IPS-20b (cell line): Measurements from ENCODE around the gene GNB1L.

ENCODE experiments used
- H3K27ac ChIP-seq: one replicate; pipeline ENCODE4 v1.5.1; 2013; ENCODE audit warnings: low read length
- H3K27me3 ChIP-seq: 2 replicates; pipeline ENCODE4 v1.6.1; 2013; ENCODE audit warnings: mild to moderate bottlenecking, low read length, inconsistent platforms; ENCODE audit not compliant: insufficient read depth
- H3K36me3 ChIP-seq: 2 replicates; pipeline ENCODE4 v1.6.1; 2013; ENCODE audit warnings: low read depth, mild to moderate bottlenecking, inconsistent platforms, low read length, moderate library complexity; ENCODE audit not compliant: insufficient read depth
- H3K4me1 ChIP-seq: 2 replicates; pipeline ENCODE4 v1.6.1; 2013; ENCODE audit warnings: mild to moderate bottlenecking, control low read depth, inconsistent platforms, low read length, moderate library complexity; ENCODE audit not compliant: insufficient read depth
- H3K4me3 ChIP-seq: 2 replicates; pipeline ENCODE4 v1.5.1; 2013; ENCODE audit warnings: mild to moderate bottlenecking, low read length, inconsistent platforms
- H3K9ac ChIP-seq: 2 replicates; pipeline ENCODE4 v1.6.1; 2013; ENCODE audit warnings: low read depth, mild to moderate bottlenecking, inconsistent platforms, low read length, moderate library complexity
- H3K9me3 ChIP-seq: 2 replicates; pipeline ENCODE4 v1.6.1; 2013; ENCODE audit warnings: mild to moderate bottlenecking, low read depth, low read length, inconsistent platforms; ENCODE audit not compliant: insufficient read depth

Gene GNB1L

GRCh38 chr22:19811811-19812771 is 42.6 kb downstream of the GNB1L start:
- no peaks in the 10 kb centered on the region for H3K36me3 ChIP-seq
- no peaks in the 10 kb centered on the region for H3K27me3 ChIP-seq
- no peaks in the 10 kb centered on the region for H3K4me1 ChIP-seq
- no peak overlapping the region for H3K27ac ChIP-seq
- H3K9ac ChIP-seq, result no peak overlapping the region
- no peak overlapping the region for H3K4me3 ChIP-seq
- no peaks in the 10 kb centered on the region for H3K9me3 ChIP-seq

DNA sequence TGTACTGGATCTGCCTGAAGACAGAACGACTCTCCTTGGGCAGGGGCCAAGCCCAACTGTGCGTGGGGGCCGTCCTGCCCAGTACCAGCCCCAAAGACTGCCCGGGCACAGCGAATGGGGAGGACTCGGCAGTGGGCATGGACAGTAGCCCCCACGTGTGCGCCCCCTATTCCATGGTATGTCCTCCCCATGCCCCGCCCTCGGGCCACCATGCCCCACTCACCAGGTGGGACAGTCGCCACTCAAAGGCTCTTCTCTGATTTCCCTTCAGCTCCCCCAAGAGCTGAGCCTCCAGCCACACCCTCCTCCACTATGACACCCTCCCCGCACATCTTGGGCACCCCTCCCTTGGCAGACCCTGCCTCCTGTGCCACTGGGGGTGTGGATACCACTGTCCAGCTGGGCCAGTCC is 43.5 kb downstream of the GNB1L start:
- Histone ChIP-seq H3K36me3 (no peaks in the 10 kb centered on the region), H3K27ac (no peak overlapping the region), H3K4me3 (no peak overlapping the region), H3K9me3 (no peaks in the 10 kb centered on the region), H3K9ac (no peak overlapping the region), H3K4me1 (no peaks in the 10 kb centered on the region), H3K27me3 (no peaks in the 10 kb centered on the region)

DNA sequence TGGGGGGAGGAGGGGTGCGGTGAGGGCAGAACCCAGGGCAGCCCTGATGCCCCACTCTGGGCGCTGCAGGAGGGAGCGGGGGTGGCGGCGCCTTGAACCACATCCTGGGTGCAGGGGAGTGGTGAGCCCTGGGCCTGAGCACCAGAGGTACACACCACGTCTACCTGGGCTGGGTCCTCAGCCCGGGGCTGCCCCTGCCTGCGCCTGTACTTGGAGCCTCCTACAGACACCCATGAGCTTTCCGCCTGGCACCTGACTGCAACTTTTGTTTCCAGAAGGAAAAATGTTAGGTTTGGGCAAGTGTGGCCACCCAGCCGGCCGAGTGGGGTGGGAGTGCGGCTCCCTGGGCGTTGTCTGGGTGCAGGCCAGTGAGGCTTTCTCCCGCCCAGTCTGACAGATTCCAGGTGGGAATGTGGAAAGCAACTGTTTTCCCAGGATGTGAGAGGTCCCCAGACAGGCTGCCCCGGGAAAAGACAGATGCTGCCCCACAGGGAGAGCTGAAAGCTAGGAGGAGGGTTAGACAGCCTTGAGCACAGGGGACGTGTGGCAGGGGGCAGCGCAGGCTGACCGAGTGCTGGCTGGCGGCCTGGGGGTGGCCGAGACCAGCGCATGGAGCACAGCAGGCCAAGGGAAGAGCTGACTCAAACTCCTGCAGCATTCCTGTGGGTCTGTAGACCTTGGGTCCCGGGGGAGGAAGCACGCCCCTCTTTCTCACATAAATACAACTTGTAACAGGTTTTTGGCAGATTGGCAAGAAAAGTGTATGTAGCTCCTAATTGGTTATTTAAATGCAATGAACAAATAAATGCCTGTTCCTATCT is 44.1 kb downstream of the GNB1L start:
- H3K27ac ChIP-seq, result no peak overlapping the region
- no peak overlapping the region for H3K4me3 ChIP-seq
- H3K27me3 ChIP-seq, result no peaks in the 10 kb centered on the region
- H3K36me3 ChIP-seq, result no peaks in the 10 kb centered on the region
- no peaks in the 10 kb centered on the region for H3K9me3 ChIP-seq
- H3K4me1 ChIP-seq, result no peaks in the 10 kb centered on the region
- no peak overlapping the region for H3K9ac ChIP-seq

GRCh38 chr22:19809741-19810140 is 44.9 kb downstream of the GNB1L start:
- H3K4me1 ChIP-seq, result no peaks in the 10 kb centered on the region
- H3K9ac ChIP-seq, result no peak overlapping the region
- no peaks in the 10 kb centered on the region for H3K27me3 ChIP-seq
- no peak overlapping the region for H3K27ac ChIP-seq
- H3K9me3 ChIP-seq, result no peaks in the 10 kb centered on the region
- no peaks in the 10 kb centered on the region for H3K36me3 ChIP-seq
- H3K4me3 ChIP-seq, result no peak overlapping the region

DNA sequence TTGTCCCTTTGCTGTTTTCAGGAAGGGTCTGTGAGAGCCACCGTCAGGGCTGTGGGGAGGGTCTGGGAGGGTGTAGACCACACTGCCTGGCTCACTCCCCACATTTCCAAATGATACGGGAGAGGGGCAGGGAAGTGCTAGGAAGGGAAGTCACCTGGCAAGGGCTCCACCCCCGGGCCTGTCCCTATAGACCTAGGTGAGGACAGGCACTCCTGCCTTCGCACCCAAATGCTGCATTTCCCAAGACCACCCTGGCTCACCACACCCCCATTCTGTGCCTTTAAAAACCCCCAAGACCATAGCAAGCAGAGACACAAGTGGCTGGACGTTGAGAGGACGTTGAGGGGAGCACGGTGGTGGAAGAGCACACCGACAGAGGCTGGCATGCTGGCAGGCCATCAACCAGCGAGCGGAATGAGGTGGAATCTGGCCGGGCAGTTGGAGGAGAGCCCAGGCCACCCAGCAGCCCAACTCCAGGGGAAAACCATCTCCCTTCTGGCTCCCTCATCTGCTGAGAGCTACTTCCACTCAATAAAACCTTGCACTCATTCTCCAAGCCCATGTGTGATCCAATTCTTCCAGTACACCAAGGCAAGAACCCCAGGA is 45.7 kb downstream of the GNB1L start:
- Histone ChIP-seq H3K4me1 (no peaks in the 10 kb centered on the region), H3K9me3 (no peaks in the 10 kb centered on the region), H3K27me3 (no peaks in the 10 kb centered on the region), H3K27ac (no peak overlapping the region), H3K4me3 (no peak overlapping the region), H3K9ac (no peak overlapping the region), H3K36me3 (no peaks in the 10 kb centered on the region)

DNA sequence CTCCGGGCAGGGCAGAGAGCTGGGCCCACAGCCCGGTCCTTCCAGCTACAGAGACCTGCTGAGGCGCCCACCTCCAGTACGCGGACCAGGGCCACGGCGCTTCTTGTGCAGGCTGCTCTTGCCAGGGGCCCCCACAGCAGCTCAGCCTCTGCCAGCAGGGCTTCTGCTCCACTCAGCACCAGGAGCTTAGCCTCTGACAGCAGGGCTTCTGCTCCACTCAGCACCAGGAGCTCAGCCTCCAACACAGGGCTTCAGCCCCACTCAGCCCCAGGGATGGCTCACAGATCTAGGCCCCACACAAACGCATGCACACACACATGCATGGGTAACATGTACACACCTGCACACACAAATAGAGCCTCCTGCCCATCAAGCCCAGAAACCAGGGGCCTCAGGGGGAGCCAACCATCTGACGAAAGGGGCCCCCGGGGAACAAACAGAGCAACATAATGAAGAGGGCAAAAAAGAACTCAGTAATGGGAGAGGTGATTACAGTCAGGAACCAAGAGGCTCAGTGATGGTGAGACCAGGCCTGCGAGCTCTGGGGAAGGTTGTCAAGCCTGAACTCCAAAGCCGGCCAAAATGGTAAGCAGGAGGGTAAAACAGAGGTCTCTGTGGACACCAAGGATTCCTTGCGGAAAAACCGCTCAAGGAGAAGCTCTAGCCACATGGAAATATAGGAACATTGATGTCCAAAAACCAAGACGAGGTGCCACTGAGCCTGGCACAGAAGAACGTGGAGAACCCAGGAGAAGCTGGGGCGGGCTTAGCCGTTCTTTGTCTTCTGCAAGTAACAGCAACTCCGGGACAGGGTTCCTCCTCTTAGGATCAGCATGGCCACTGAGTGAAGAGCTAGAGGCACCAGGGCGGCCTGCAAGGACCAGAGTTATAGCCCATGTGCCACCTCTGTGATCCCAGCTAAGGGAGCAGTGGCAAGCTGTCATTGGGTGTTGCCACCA is 46.5 kb downstream of the GNB1L start:
- no peak overlapping the region for H3K4me3 ChIP-seq
- no peak overlapping the region for H3K27ac ChIP-seq
- no peaks in the 10 kb centered on the region for H3K9me3 ChIP-seq
- H3K9ac ChIP-seq, result no peak overlapping the region
- H3K4me1 ChIP-seq, result no peaks in the 10 kb centered on the region
- no peaks in the 10 kb centered on the region for H3K36me3 ChIP-seq
- no peaks in the 10 kb centered on the region for H3K27me3 ChIP-seq

- Histone ChIP-seq H3K27ac (no peak overlapping the region), H3K4me3 (no peak overlapping the region), H3K9me3 (no peaks in the 10 kb centered on the region), H3K27me3 (no peaks in the 10 kb centered on the region), H3K9ac (no peak overlapping the region), H3K36me3 (no peaks in the 10 kb centered on the region), H3K4me1 (no peaks in the 10 kb centered on the region)
Observed at GRCh38 chr22:19807161-19807913, 47.3 kb downstream of the GNB1L start.

GRCh38 chr22:19806213-19807160 is 48.2 kb downstream of the GNB1L start:
- Histone ChIP-seq H3K4me1 (no peaks in the 10 kb centered on the region), H3K9ac (no peak overlapping the region), H3K27me3 (no peaks in the 10 kb centered on the region), H3K9me3 (no peaks in the 10 kb centered on the region), H3K4me3 (no peak overlapping the region), H3K36me3 (no peaks in the 10 kb centered on the region), H3K27ac (no peak overlapping the region)

- no peak overlapping the region for H3K4me3 ChIP-seq
- H3K9me3 ChIP-seq, result no peaks in the 10 kb centered on the region
- H3K27me3 ChIP-seq, result no peaks in the 10 kb centered on the region
- no peak overlapping the region for H3K9ac ChIP-seq
- H3K36me3 ChIP-seq, result no peaks in the 10 kb centered on the region
- H3K4me1 ChIP-seq, result no peaks in the 10 kb centered on the region
- H3K27ac ChIP-seq, result no peak overlapping the region
Observed at GRCh38 chr22:19805821-19806212, 48.9 kb downstream of the GNB1L start.
